ENCODE results near the gene CENPX.

GRCh38 chr17:82006468-82007227, 16.0 kb downstream of the CENPX start:
- TF ChIP-seq CTBP1 (IDR thresholded peaks at IDR 0.05; ENCODE audit: borderline replicate concordance), result no peak
- no peak for TF ChIP-seq SUZ12 (IDR thresholded peaks at IDR 0.05)
- no peak for TF ChIP-seq HDGF (IDR thresholded peaks at IDR 0.05; ENCODE audit: borderline replicate concordance)
